ENCODE measurements around the gene SLC3A2.

SLC3A2 gene

DNA sequence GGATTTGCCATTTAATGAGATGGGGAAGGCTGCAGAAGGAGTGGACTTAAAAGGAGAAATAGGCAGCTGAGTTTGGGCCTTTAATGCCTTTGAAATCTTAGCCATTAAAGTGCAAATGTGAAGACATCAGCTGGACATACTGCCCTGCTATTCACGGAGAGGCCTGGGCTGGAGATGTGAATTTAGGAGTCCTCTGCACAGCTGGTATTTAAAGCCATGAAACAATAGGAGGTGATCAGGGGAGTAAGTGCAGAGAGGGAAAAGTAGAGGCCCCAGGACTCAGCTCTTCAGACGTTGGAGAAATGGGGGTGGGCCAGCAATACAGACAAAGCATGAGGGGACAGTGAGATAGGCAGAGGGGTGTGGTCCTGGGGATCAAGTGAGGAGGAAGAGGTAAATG, 16.6 kb downstream of the SLC3A2 start:
- Mint-ChIP-seq H3K27ac (no peak overlapping the region), H3K4me3 (no peak overlapping the region), H3K36me3 (ENCODE audit: low read depth) (no peaks in the 10 kb centered on the region), H3K4me1 (ENCODE audit: low read depth) (peaks cover 14% of the 10 kb centered on the region), H3K27me3 (peaks cover 39% of the 10 kb centered on the region), H3K9me3 (no peaks in the 10 kb centered on the region)
- intact Hi-C loops (cut with micrococcal nuclease) = no loop called here

- H3K9me3 Mint-ChIP-seq = no peaks in the 10 kb centered on the region
- H3K4me1 Mint-ChIP-seq (ENCODE audit: low read depth) = peaks cover 21% of the 10 kb centered on the region
- H3K27ac Mint-ChIP-seq = no peak overlapping the region
- H3K27me3 Mint-ChIP-seq = peaks cover 40% of the 10 kb centered on the region
- H3K36me3 Mint-ChIP-seq (ENCODE audit: low read depth) = no peaks in the 10 kb centered on the region
- H3K4me3 Mint-ChIP-seq = no peak overlapping the region
- intact Hi-C loops (cut with micrococcal nuclease) = no loop called here
Measured at GRCh38 chr11:62898027-62898426, 17.3 kb downstream of the SLC3A2 start.

DNA sequence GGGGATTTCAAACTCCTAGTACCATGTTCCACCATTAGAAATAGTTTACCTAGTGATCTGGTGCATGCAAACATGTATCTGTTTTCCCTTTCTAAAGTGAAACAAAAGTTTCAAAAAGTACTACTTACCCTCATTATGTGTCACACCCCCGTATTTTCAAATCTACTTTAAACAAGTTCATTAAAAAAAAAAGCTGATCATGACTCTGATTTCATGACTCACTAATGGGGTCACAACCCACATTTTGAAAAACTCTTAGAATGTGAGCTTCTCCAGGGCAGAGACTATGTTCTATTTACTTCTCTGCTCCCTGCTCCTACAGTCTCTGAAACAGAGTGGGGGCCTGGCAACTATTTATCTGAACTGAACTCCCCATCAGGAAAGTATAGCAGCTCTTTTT, 22.2 kb downstream of the SLC3A2 start:
- Mint-ChIP-seq H3K36me3 (ENCODE audit: low read depth) (no peaks in the 10 kb centered on the region), H3K4me1 (ENCODE audit: low read depth) (peaks cover 35% of the 10 kb centered on the region), H3K4me3 (no peak overlapping the region), H3K27me3 (peaks cover 55% of the 10 kb centered on the region), H3K27ac (no peak overlapping the region), H3K9me3 (no peaks in the 10 kb centered on the region)
- intact Hi-C loops (cut with micrococcal nuclease) = no loop called here

- Mint-ChIP-seq H3K4me1 (ENCODE audit: low read depth) (peaks cover 35% of the 10 kb centered on the region), H3K27me3 (peaks cover 44% of the 10 kb centered on the region), H3K36me3 (ENCODE audit: low read depth) (no peaks in the 10 kb centered on the region), H3K27ac (no peak overlapping the region), H3K9me3 (no peaks in the 10 kb centered on the region), H3K4me3 (no peak overlapping the region)
- intact Hi-C loops (cut with micrococcal nuclease) = no loop called here
Measured at GRCh38 chr11:62905296-62905695, 24.6 kb downstream of the SLC3A2 start.

DNA sequence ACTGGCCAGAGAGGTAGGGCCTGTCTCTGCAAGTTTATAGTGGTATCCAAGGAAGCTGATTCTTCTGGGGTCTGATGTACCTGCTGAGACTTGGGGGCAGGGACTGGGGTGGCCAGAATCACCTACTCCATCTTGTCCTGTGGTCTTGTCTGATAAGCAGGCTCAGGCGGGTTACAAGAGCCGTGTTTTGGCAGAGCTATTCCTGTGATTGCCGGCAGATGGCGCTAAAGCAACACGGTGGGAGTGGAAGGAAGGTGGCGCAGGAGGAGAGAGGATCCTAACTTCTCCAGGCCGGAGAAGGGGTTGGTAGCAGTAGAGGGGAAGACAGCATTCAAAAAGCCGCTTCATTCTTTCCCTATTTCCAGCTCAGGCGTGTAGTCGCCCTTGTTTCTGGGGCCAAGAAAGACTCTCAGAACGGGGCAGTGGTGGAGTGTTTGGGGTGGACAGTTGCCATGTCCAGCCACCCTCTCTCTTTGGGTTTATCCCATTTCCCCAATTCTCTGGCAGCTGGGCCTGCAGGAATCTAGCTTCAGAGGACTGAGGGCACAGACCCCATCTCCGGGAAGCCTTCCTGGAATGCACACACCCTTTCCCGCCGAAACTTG, 25.3 kb downstream of the SLC3A2 start:
- H3K4me3 Mint-ChIP-seq = no peak overlapping the region
- intact Hi-C loops (cut with micrococcal nuclease) = loop anchor here (1.0 kb wide), 1 partner anchor 118 kb away; no protein-coding TSS in a partner anchor
- peaks cover 39% of the 10 kb centered on the region for H3K27me3 Mint-ChIP-seq
- peaks cover 35% of the 10 kb centered on the region for H3K4me1 Mint-ChIP-seq (ENCODE audit: low read depth)
- no peaks in the 10 kb centered on the region for H3K36me3 Mint-ChIP-seq (ENCODE audit: low read depth)
- no peaks in the 10 kb centered on the region for H3K9me3 Mint-ChIP-seq
- no peak overlapping the region for H3K27ac Mint-ChIP-seq

GRCh38 chr11:62908468-62909072, 27.9 kb downstream of the SLC3A2 start:
- Mint-ChIP-seq H3K27me3 (peaks cover 35% of the 10 kb centered on the region), H3K9me3 (no peaks in the 10 kb centered on the region), H3K27ac (no peak overlapping the region), H3K4me1 (ENCODE audit: low read depth) (peaks cover 14% of the 10 kb centered on the region), H3K4me3 (no peak overlapping the region), H3K36me3 (ENCODE audit: low read depth) (no peaks in the 10 kb centered on the region)
- intact Hi-C loops (cut with micrococcal nuclease) = no loop called here

GRCh38 chr11:62909107-62909894, 28.6 kb downstream of the SLC3A2 start:
- no peaks in the 10 kb centered on the region for H3K9me3 Mint-ChIP-seq
- peaks cover 13% of the 10 kb centered on the region for H3K4me1 Mint-ChIP-seq (ENCODE audit: low read depth)
- H3K27me3 Mint-ChIP-seq = peaks cover 31% of the 10 kb centered on the region

DNA sequence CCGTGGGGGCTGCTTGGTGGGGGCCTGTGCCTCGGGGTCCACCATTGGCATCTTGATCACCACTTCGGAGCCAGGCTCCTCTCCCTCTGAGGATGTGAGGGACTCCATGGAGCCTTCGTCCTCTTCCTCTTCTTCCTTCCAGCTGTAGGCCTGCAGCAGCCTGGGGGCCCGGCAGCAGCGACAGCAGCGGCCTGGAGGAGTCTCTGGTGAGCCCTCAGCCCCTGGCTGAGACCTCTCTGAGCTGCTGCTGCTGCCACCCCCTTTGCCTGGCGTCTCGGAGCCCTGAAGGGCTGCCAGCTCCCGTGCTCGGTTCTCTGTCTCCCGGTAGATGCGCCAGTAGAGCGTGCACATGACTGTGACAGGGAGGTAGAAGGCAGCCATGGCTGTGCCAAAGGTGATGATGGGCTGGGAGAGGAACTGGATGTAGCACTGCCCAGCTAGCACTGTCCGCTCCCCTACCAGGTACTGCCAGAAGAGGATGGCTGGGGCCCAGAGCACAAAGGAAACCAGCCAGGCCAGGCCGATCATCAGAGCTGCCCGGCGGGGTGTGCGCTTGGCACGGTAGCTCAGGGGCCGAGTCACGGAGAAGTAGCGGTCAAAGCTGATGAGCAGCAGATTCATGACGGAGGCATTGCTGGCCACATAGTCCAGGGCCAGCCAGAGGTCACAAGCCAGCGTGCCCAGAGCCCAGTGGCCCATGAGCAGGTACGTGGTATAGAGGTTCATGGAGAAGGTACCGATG, 29.6 kb downstream of the SLC3A2 start:
- no peaks in the 10 kb centered on the region for H3K9me3 Mint-ChIP-seq
- no peak overlapping the region for H3K4me3 Mint-ChIP-seq
- peaks cover 26% of the 10 kb centered on the region for H3K27me3 Mint-ChIP-seq
- peaks cover 10% of the 10 kb centered on the region for H3K4me1 Mint-ChIP-seq (ENCODE audit: low read depth)
- intact Hi-C loops (cut with micrococcal nuclease) = loop anchor here (2.0 kb wide), 1 partner anchor 302 kb away; no protein-coding TSS in a partner anchor
- H3K27ac Mint-ChIP-seq = no peak overlapping the region
- H3K36me3 Mint-ChIP-seq (ENCODE audit: low read depth) = no peaks in the 10 kb centered on the region

More at GRCh38 chr11:62909107-62909894, 28.6 kb downstream of the SLC3A2 start:
- H3K36me3 Mint-ChIP-seq (ENCODE audit: low read depth) = no peaks in the 10 kb centered on the region
- H3K4me3 Mint-ChIP-seq = no peak overlapping the region
- intact Hi-C loops (cut with micrococcal nuclease) = no loop called here
- no peak overlapping the region for H3K27ac Mint-ChIP-seq

GRCh38 chr11:62911137-62912130, 30.7 kb downstream of the SLC3A2 start:
- no peak overlapping the region for H3K27ac Mint-ChIP-seq
- no peaks in the 10 kb centered on the region for H3K36me3 Mint-ChIP-seq (ENCODE audit: low read depth)
- no peak overlapping the region for H3K4me3 Mint-ChIP-seq
- H3K4me1 Mint-ChIP-seq (ENCODE audit: low read depth) = peaks cover under 1% of the 10 kb centered on the region
- intact Hi-C loops (cut with micrococcal nuclease) = loop anchor here (2.0 kb wide), 1 partner anchor 301 kb away; no protein-coding TSS in a partner anchor
- H3K27me3 Mint-ChIP-seq = peaks cover 20% of the 10 kb centered on the region
- H3K9me3 Mint-ChIP-seq = no peaks in the 10 kb centered on the region

GRCh38 chr11:62912268-62912667, 31.6 kb downstream of the SLC3A2 start:
- H3K36me3 Mint-ChIP-seq (ENCODE audit: low read depth) = no peaks in the 10 kb centered on the region
- H3K4me3 Mint-ChIP-seq = no peak overlapping the region
- peaks cover 16% of the 10 kb centered on the region for H3K27me3 Mint-ChIP-seq
- no peaks in the 10 kb centered on the region for H3K4me1 Mint-ChIP-seq (ENCODE audit: low read depth)
- intact Hi-C loops (cut with micrococcal nuclease) = no loop called here
- no peak overlapping the region for H3K27ac Mint-ChIP-seq
- H3K9me3 Mint-ChIP-seq = no peaks in the 10 kb centered on the region

DNA sequence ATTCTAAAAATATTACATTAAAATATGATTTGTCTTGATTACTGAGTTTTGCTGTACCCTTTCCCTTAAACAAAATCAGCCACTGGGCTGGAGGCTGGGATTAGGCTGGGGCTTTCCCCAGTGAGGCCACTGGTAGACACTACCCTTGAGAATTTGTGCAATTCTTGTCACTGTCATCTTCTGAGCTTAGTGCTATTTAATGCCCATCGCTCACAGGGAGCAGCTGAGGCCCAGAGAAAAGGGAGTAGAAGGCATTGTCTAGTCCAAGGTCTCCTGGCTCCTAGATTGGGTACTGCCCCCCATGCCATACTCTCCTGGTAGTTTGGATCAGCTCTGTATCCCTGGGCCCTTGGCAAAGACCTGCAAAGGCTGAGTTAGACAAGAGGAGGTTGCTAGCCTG, 33.7 kb downstream of the SLC3A2 start:
- Mint-ChIP-seq H3K4me1 (ENCODE audit: low read depth) (no peaks in the 10 kb centered on the region), H3K27me3 (peaks cover 24% of the 10 kb centered on the region), H3K36me3 (ENCODE audit: low read depth) (no peaks in the 10 kb centered on the region), H3K9me3 (no peaks in the 10 kb centered on the region), H3K27ac (no peak overlapping the region), H3K4me3 (no peak overlapping the region)
- intact Hi-C loops (cut with micrococcal nuclease) = no loop called here

DNA sequence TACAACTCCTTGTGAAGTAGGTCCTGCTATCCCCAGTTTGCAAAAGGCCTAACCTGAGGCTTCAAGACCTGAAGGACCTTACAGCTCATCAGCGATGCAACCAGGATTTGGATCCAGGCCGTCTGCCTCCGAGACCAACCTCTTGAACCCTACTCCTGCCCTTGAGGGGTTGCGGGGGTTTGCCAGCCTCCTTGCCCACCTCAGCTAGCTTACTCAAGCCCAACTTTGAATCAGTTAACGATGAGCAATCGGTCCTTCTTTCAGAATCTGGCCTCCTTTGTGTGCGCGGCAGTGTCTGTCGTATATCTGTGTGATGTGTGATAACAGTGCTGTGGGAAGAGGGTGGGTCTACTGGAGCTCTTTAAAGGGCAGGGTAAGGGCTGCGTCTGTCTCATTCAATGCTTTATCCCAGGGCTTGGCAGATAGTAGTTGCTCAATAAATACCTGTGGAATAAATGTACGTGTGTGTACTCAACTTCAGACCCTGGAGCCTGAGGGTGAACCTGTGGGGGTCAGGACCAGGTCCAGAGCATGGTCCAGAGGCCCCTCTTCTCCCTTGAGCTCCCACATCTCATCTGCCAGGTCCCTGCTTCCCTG, 37.3 kb downstream of the SLC3A2 start:
- H3K4me1 Mint-ChIP-seq (ENCODE audit: low read depth) = no peaks in the 10 kb centered on the region
- no peak overlapping the region for H3K4me3 Mint-ChIP-seq
- H3K9me3 Mint-ChIP-seq = no peaks in the 10 kb centered on the region
- intact Hi-C loops (cut with micrococcal nuclease) = no loop called here
- no peak overlapping the region for H3K27ac Mint-ChIP-seq
- H3K36me3 Mint-ChIP-seq (ENCODE audit: low read depth) = no peaks in the 10 kb centered on the region
- H3K27me3 Mint-ChIP-seq = peaks cover 49% of the 10 kb centered on the region

DNA sequence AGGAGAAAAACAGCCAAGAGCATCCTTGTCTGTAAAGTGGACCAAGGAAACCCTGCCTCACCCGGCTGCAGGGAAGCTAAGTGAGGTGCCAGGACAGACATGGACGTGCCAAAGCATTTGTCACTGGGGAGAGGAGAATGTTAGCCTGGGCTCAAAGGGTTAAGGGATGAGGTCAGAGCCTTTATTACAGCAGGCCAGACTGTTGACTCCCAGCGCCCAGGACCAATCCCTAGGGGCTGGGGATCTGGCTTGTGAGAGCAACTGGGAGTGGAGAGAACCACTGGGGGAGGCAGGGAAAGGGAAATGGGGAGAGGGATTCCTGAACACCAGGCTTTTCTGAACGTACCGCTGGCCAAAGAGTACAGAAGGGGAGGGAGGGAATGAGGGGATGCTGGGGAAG, 37.8 kb downstream of the SLC3A2 start:
- H3K4me3 Mint-ChIP-seq = no peak overlapping the region
- no peak overlapping the region for H3K27ac Mint-ChIP-seq
- H3K27me3 Mint-ChIP-seq = peaks cover 54% of the 10 kb centered on the region
- intact Hi-C loops (cut with micrococcal nuclease) = no loop called here
- H3K4me1 Mint-ChIP-seq (ENCODE audit: low read depth) = peaks cover 2% of the 10 kb centered on the region
- H3K9me3 Mint-ChIP-seq = no peaks in the 10 kb centered on the region
- H3K36me3 Mint-ChIP-seq (ENCODE audit: low read depth) = no peaks in the 10 kb centered on the region
